RPMI7951 (cell line): ENCODE measurements around the gene E2F2. TPM values are rescaled to one million over a fixed set of nuclear protein-coding genes. Genes with fewer than 3 reads are reported as not detected.
A peak's percentile ranks its signal among the peaks of the same experiment; 100 is the strongest.
"Not testable (repeated sequence)": the region's sequence is repeated elsewhere in the genome, so short reads cannot be mapped to it uniquely, and the experiment has no call there.

ENCODE experiments used
- DNase-seq: peaks from one replicate; pipeline ENCODE4 v3.0.0-alpha.2; 2012; ENCODE audit warnings: low read depth
- total RNA-seq: library from RNA; depleted of rRNA; stranded (reverse); fragments of >200 nt; shearing (Covaris generic); gene quantifications from 2 replicates; pipeline ENCODE4 v1.2.3, GENCODE V29; 2014

Gene E2F2
- total RNA-seq, 1 experiment from 2014 or later: 4.7 TPM

GRCh38 chr1:23524716-23525401 lies 6.2 kb downstream of the E2F2 start:
- peak; percentile 49 for DNase-seq

GRCh38 chr1:23524163-23524562 lies 6.9 kb downstream of the E2F2 start:
- no peak for DNase-seq

GRCh38 chr1:23522244-23522982 lies 8.6 kb downstream of the E2F2 start:
- no peak for DNase-seq

- no peak for DNase-seq
Measured at GRCh38 chr1:23521588-23521987, 9.4 kb downstream of the E2F2 start.

GRCh38 chr1:23517581-23517980 lies 13.5 kb downstream of the E2F2 start:
- no peak for DNase-seq

- no peak for DNase-seq
Measured at GRCh38 chr1:23515905-23516304, 15.1 kb downstream of the E2F2 start.

GRCh38 chr1:23514111-23514679 lies 16.8 kb downstream of the E2F2 start:
- DNase-seq: no peak

GRCh38 chr1:23509896-23510295 lies 21.1 kb downstream of the E2F2 start:
- no peak for DNase-seq

- no peak for DNase-seq
Measured at GRCh38 chr1:23506376-23507107, 24.5 kb downstream of the E2F2 start.

GRCh38 chr1:23505851-23506250 lies 25.2 kb downstream of the E2F2 start:
- no peak for DNase-seq

GRCh38 chr1:23504156-23504555 lies 26.9 kb downstream of the E2F2 start:
- not testable (repeated sequence) for DNase-seq

- DNase-seq: no peak
Measured at GRCh38 chr1:23502951-23503350, 28.1 kb downstream of the E2F2 start.

- no peak for DNase-seq
Measured at GRCh38 chr1:23500466-23500865, 30.6 kb downstream of the E2F2 start.

- no peak for DNase-seq
Measured at GRCh38 chr1:23497777-23498439, 33.1 kb downstream of the E2F2 start.

GRCh38 chr1:23496490-23497181 lies 34.4 kb downstream of the E2F2 start:
- no peak for DNase-seq

GRCh38 chr1:23494836-23495235 lies 36.2 kb downstream of the E2F2 start:
- not testable (repeated sequence) for DNase-seq

- not testable (repeated sequence) for DNase-seq
Measured at GRCh38 chr1:23492776-23493175, 38.3 kb downstream of the E2F2 start.

GRCh38 chr1:23492132-23492720 lies 38.8 kb downstream of the E2F2 start:
- DNase-seq: no peak

- DNase-seq: no peak
Measured at GRCh38 chr1:23489842-23490241, 41.2 kb downstream of the E2F2 start.

- DNase-seq: no peak
Measured at GRCh38 chr1:23485002-23485332, 46.1 kb downstream of the E2F2 start.
